ENCODE data around the gene BSCL2. TPM values are rescaled to one million over a fixed set of nuclear protein-coding genes. Genes with fewer than 3 reads are reported as not detected.
A peak's percentile ranks its signal among the peaks of the same experiment; 100 is the strongest.

The BSCL2 gene
- total and polyA plus RNA-seq, 7 experiments from 2014 or later, result 28.4 to 63.5 (median 51.2) TPM

GRCh38 chr11:62715150-62716130 is 8.2 kb upstream of the BSCL2 start:
- peak overlapping the region in 1 of 10 donors; percentile 33 for H3K4me3 Mint-ChIP-seq
- intact Hi-C loops (cut with micrococcal nuclease), result no loop called here
- H3K36me3 Mint-ChIP-seq, result peaks cover 8 to 65% (median 47%) of the 10 kb centered on the region in 5 donors

GRCh38 chr11:62713343-62713742 is 6.1 kb upstream of the BSCL2 start:
- CTCF ChIA-PET, result interaction anchor here (1.0 kb wide), 1 partner anchor 19 kb away, joined by 3 read pairs; no protein-coding TSS in a partner anchor
- H3K4me1 ChIP-seq (ENCODE audit: control insufficient read depth in 2 of 2, insufficient read depth in 2 of 2, low read length in 2 of 2), result peaks cover 18 to 27% of the 10 kb centered on the region in 2 donors
- no peak overlapping the region for H3K4me3 ChIP-seq (ENCODE audit: low read length)
- H3K4me1 Mint-ChIP-seq, result peaks cover 11 to 77% (median 55%) of the 10 kb centered on the region in 7 donors
- peak overlapping the region in 1 of 10 donors; percentile 76 for H3K4me3 Mint-ChIP-seq
- peak overlapping the region; percentile 22 for H3K27ac ChIP-seq (ENCODE audit: low read depth, low read length)
- no peaks in the 10 kb centered on the region for H3K27me3 ChIP-seq (ENCODE audit: control insufficient read depth in 2 of 2, insufficient read depth in 2 of 2, low read length in 2 of 2)
- H3K27me3 Mint-ChIP-seq, result no peaks in the 10 kb centered on the region
- no peak for DNase-seq
- POLR2A ChIA-PET, result interaction anchor here (0.6 to 13.6 kb wide), 4 partner anchors 10 to 59 kb away, joined by 3 to 347 read pairs (median 4); partner anchors contain the start of genes HNRNPUL2, TTC9C and ZBTB3
- ATAC-seq, result no peak
- intact Hi-C loops (cut with micrococcal nuclease), result no loop called here
- H3K36me3 Mint-ChIP-seq, result peaks cover 8 to 61% (median 34%) of the 10 kb centered on the region in 5 donors
- H3K9me3 Mint-ChIP-seq, result peaks cover 0 to 4% (median 0%) of the 10 kb centered on the region in 11 donors
- H3K27ac Mint-ChIP-seq, result peak overlapping the region in 8 of 9 donors; percentile 51 to 94 (median 74)
- no peaks in the 10 kb centered on the region for H3K9me3 ChIP-seq (ENCODE audit: control insufficient read depth in 2 of 3, low read length in 3 of 3)
- H3K36me3 ChIP-seq (ENCODE audit: control insufficient read depth in 2 of 3, insufficient read depth in 3 of 3, low read length in 3 of 3), result peaks cover 33 to 57% (median 34%) of the 10 kb centered on the region in 3 experiments

More at GRCh38 chr11:62715150-62716130, 8.2 kb upstream of the BSCL2 start:
- ChIA-PET CTCF (no interaction called here), POLR2A (interaction anchor here (0.6 to 17.5 kb wide), 12 partner anchors 5 to 163 kb away, joined by 3 to 347 read pairs (median 6); partner anchors contain the start of genes B3GAT3, BSCL2, C11orf98 and CSKMT)
- Histone ChIP-seq H3K27me3 (ENCODE audit: control insufficient read depth in 2 of 2, insufficient read depth in 2 of 2, low read length in 2 of 2) (no peaks in the 10 kb centered on the region), H3K4me3 (ENCODE audit: low read length) (no peak overlapping the region), H3K27ac (ENCODE audit: low read depth, low read length) (peak overlapping the region; percentile 52), H3K36me3 (ENCODE audit: control insufficient read depth in 2 of 3, insufficient read depth in 3 of 3, low read length in 3 of 3) (peaks cover 39 to 78% (median 46%) of the 10 kb centered on the region in 3 experiments), H3K9me3 (ENCODE audit: control insufficient read depth in 2 of 3, low read length in 3 of 3) (no peaks in the 10 kb centered on the region), H3K4me1 (ENCODE audit: control insufficient read depth in 2 of 2, insufficient read depth in 2 of 2, low read length in 2 of 2) (peaks cover 3 to 13% of the 10 kb centered on the region in 2 donors)
- H3K9me3 Mint-ChIP-seq, result no peaks in the 10 kb centered on the region
- H3K4me1 Mint-ChIP-seq, result peaks cover 7 to 68% (median 50%) of the 10 kb centered on the region in 7 donors
- ATAC-seq (no peak), DNase-seq (no peak)
- peak overlapping the region in 7 of 9 donors; percentile 32 to 86 (median 62) for H3K27ac Mint-ChIP-seq
- no peaks in the 10 kb centered on the region for H3K27me3 Mint-ChIP-seq

DNA sequence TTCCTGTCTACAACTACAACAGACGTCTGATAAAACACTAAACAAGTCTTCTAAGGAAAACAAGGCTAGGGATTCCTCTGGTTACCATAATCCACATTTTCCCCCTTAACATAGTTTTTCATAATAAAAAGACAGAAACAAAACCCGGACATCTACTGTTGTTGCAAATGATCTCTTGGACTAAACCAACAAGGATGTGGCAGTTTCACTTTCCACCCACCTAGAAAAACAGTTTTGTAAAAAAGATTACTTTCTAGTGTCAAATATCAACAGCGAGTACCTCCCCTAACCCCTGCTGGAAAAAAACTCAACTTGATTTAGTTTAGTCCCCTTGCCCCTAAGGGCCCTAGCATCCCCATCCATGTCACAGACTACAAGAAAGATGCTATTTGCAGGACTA is 5.6 kb upstream of the BSCL2 start:
- Mint-ChIP-seq H3K4me3 (peak overlapping the region in 4 of 10 donors; percentile 29 to 76 (median 48)), H3K9me3 (peaks cover 0 to 4% (median 0%) of the 10 kb centered on the region in 11 donors), H3K36me3 (peaks cover 8 to 56% (median 29%) of the 10 kb centered on the region in 5 donors), H3K27me3 (no peaks in the 10 kb centered on the region), H3K27ac (peak overlapping the region; percentile 51 to 94 (median 72)), H3K4me1 (peaks cover 8 to 77% (median 55%) of the 10 kb centered on the region in 7 donors)
- ChIA-PET POLR2A (interaction anchor here (0.8 to 13.6 kb wide), 2 partner anchors 10 to 27 kb away, joined by 3 to 347 read pairs; partner anchors contain the start of genes HNRNPUL2 and TTC9C), CTCF (interaction anchor here (0.6 to 1.0 kb wide), 2 partner anchors 19 to 57 kb away, joined by 3 read pairs; no protein-coding TSS in a partner anchor)
- intact Hi-C loops (cut with micrococcal nuclease), result no loop called here
- Histone ChIP-seq H3K4me3 (ENCODE audit: low read length) (no peak overlapping the region), H3K27me3 (ENCODE audit: control insufficient read depth in 2 of 2, insufficient read depth in 2 of 2, low read length in 2 of 2) (no peaks in the 10 kb centered on the region), H3K4me1 (ENCODE audit: control insufficient read depth in 2 of 2, insufficient read depth in 2 of 2, low read length in 2 of 2) (peaks cover 21 to 32% of the 10 kb centered on the region in 2 donors), H3K27ac (ENCODE audit: low read depth, low read length) (no peak overlapping the region), H3K36me3 (ENCODE audit: control insufficient read depth in 2 of 3, insufficient read depth in 3 of 3, low read length in 3 of 3) (peaks cover 28 to 53% (median 29%) of the 10 kb centered on the region in 3 experiments), H3K9me3 (ENCODE audit: control insufficient read depth in 2 of 3, low read length in 3 of 3) (no peaks in the 10 kb centered on the region)
- ATAC-seq, result no peak
- no peak for DNase-seq

DNA sequence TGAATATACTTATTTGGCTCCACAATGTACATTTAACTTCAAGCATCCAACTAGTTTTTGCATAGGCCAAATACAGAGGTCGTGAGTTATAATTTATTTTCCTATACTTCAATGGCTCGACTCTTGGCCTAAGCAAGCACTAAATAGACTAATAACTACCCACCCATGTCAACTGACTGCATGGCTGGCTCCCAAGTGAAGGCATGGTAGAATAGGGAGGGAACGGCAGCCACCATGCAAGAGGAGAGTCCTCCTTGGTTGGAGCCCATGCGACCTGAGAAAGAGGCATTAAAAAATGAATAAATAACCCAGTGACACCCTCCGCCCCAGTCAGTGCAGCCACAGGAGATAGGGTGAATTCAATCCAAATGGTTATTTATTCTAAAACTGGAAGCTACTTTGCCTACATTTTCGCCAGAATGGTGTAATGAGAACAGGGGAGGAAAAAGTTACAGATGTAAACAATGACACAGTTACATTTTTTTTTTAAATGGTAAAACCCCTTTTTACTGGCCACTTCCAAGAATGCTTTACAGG is 5.1 kb upstream of the BSCL2 start:
- peak overlapping the region in 5 of 10 donors; percentile 13 to 76 (median 42) for H3K4me3 Mint-ChIP-seq
- peaks cover 24 to 37% of the 10 kb centered on the region in 2 donors for H3K4me1 ChIP-seq (ENCODE audit: control insufficient read depth in 2 of 2, insufficient read depth in 2 of 2, low read length in 2 of 2)
- intact Hi-C loops (cut with micrococcal nuclease), result no loop called here
- peaks cover 8 to 53% (median 26%) of the 10 kb centered on the region in 5 donors for H3K36me3 Mint-ChIP-seq
- no peak overlapping the region for H3K27ac ChIP-seq (ENCODE audit: low read depth, low read length)
- H3K27me3 ChIP-seq (ENCODE audit: control insufficient read depth in 2 of 2, insufficient read depth in 2 of 2, low read length in 2 of 2), result no peaks in the 10 kb centered on the region
- no peaks in the 10 kb centered on the region for H3K9me3 ChIP-seq (ENCODE audit: control insufficient read depth in 2 of 3, low read length in 3 of 3)
- H3K27ac Mint-ChIP-seq, result peak overlapping the region; percentile 51 to 94 (median 72)
- no peaks in the 10 kb centered on the region for H3K27me3 Mint-ChIP-seq
- no peak for ATAC-seq
- H3K9me3 Mint-ChIP-seq, result peaks cover 0 to 4% (median 0%) of the 10 kb centered on the region in 11 donors
- ChIA-PET CTCF (interaction anchor here (0.6 kb wide), 1 partner anchor 57 kb away, joined by 3 read pairs; no protein-coding TSS in a partner anchor), POLR2A (interaction anchor here (0.6 to 13.6 kb wide), 5 partner anchors 11 to 135 kb away, joined by 3 to 347 read pairs (median 3); partner anchors contain the start of genes C11orf98, CSKMT, HNRNPUL2 and STX5)
- H3K4me3 ChIP-seq (ENCODE audit: low read length), result no peak overlapping the region
- H3K4me1 Mint-ChIP-seq, result peaks cover 7 to 78% (median 57%) of the 10 kb centered on the region in 7 donors
- H3K36me3 ChIP-seq (ENCODE audit: control insufficient read depth in 2 of 3, insufficient read depth in 3 of 3, low read length in 3 of 3), result peaks cover 23 to 47% (median 25%) of the 10 kb centered on the region in 3 experiments
- DNase-seq, result no peak

DNA sequence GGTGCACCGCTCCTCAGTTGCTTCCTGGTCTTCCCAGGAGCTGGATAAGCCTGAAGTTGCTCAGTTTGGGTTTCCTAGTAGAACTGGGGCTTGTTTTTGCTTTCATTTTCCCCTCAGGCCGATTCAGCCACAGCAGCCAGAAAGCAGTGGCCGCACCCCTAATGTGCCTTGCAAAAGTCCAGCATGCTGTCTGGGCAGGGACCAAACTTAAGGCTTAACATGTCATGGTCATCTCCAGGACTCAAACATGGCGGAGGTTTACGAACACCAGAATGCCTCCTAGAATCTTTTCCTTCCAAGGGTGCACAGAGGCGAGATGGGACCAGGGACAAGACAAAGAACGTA is 2.7 kb upstream of the BSCL2 start:
- Mint-ChIP-seq H3K27me3 (no peaks in the 10 kb centered on the region), H3K27ac (peak overlapping the region; percentile 94 to 99 (median 97)), H3K36me3 (peaks cover 3 to 36% (median 8%) of the 10 kb centered on the region in 5 donors), H3K4me1 (peaks cover 17 to 74% (median 63%) of the 10 kb centered on the region in 7 donors), H3K9me3 (peaks cover 0 to 4% (median 0%) of the 10 kb centered on the region in 11 donors), H3K4me3 (peak overlapping the region; percentile 92 to 99 (median 96))
- ATAC-seq, result no peak
- intact Hi-C loops (cut with micrococcal nuclease), result no loop called here
- H3K4me1 ChIP-seq (ENCODE audit: control insufficient read depth in 2 of 2, insufficient read depth in 2 of 2, low read length in 2 of 2), result peaks cover 41 to 57% of the 10 kb centered on the region in 2 donors
- no peaks in the 10 kb centered on the region for H3K27me3 ChIP-seq (ENCODE audit: control insufficient read depth in 2 of 2, insufficient read depth in 2 of 2, low read length in 2 of 2)
- POLR2A ChIA-PET, result interaction anchor here (1.0 to 13.6 kb wide), 26 partner anchors 13 to 1281 kb away, joined by 3 to 347 read pairs (median 10); partner anchors contain the start of genes C11orf98, CSKMT, EEF1G and HNRNPUL2
- peaks cover 6 to 24% (median 6%) of the 10 kb centered on the region in 3 experiments for H3K36me3 ChIP-seq (ENCODE audit: control insufficient read depth in 2 of 3, insufficient read depth in 3 of 3, low read length in 3 of 3)
- peak overlapping the region; percentile 84 for H3K27ac ChIP-seq (ENCODE audit: low read depth, low read length)
- CTCF ChIA-PET, result interaction anchor here (1.0 to 1.6 kb wide), 4 partner anchors 17 to 118 kb away, joined by 3 to 6 read pairs (median 4); partner anchors contain the start of genes C11orf98 and HNRNPUL2
- no peaks in the 10 kb centered on the region for H3K9me3 ChIP-seq (ENCODE audit: control insufficient read depth in 2 of 3, low read length in 3 of 3)
- DNase-seq, result peak in 2 of 9 donors; percentile 18 to 38
- H3K4me3 ChIP-seq (ENCODE audit: low read length), result peak overlapping the region; percentile 77
